Subcutaneous abdominal adipose tissue (tissue), 5 donors: ENCODE results near the gene PTPN3.
A peak's percentile ranks its signal among the peaks of the same experiment; 100 is the strongest.

Source experiments
- H3K27ac ChIP-seq: one replicate; pipeline ENCODE4 v1.7.0; 2013; ENCODE audit warnings: low read depth, mild to moderate bottlenecking, inconsistent platforms, low read length, moderate library complexity
- H3K27me3 ChIP-seq, 5 donors: one replicate each; pipeline ENCODE4 v1.7.0; 2013; ENCODE audit warnings: low read length in 5 of 5, inconsistent platforms in 1 of 5; ENCODE audit not compliant: control insufficient read depth in 5 of 5, insufficient read depth in 4 of 5
- H3K36me3 ChIP-seq, 5 donors: one replicate each; pipeline ENCODE4 v1.7.0; 2013; ENCODE audit warnings: low read length in 5 of 5; ENCODE audit not compliant: control insufficient read depth in 5 of 5, insufficient read depth in 5 of 5
- H3K4me1 ChIP-seq, 5 donors: one replicate each; pipeline ENCODE4 v1.7.0; 2013; ENCODE audit warnings: low read length in 5 of 5, mild to moderate bottlenecking in 3 of 5, moderate library complexity in 1 of 5; ENCODE audit not compliant: control insufficient read depth in 5 of 5, insufficient read depth in 5 of 5
- H3K4me3 ChIP-seq, 5 donors: one replicate each; pipeline ENCODE4 v1.7.0; 2013; ENCODE audit warnings: low read length in 5 of 5, low read depth in 1 of 5
- H3K9ac ChIP-seq, 5 donors: one replicate each; pipeline ENCODE4 v1.7.0; 2013; ENCODE audit warnings: low read length in 5 of 5, mild to moderate bottlenecking in 4 of 5, moderate library complexity in 3 of 5
- H3K9me3 ChIP-seq, 5 donors: one replicate each; pipeline ENCODE4 v1.7.0; 2013; ENCODE audit warnings: low read length in 5 of 5; ENCODE audit not compliant: control insufficient read depth in 5 of 5
- donor health status: healthy.
- donor health status: healthy.
- donor health status: healthy.
- donor health status: healthy.
- donor health status: healthy.

The PTPN3 gene

GRCh38 chr9:109433476-109433875, 64.6 kb downstream of the PTPN3 start:
- H3K36me3 ChIP-seq, result peaks cover 0 to 3% (median 0%) of the 10 kb centered on the region in 5 donors

GRCh38 chr9:109430231-109430630, 67.9 kb downstream of the PTPN3 start:
- H3K9me3 ChIP-seq, result no peaks in the 10 kb centered on the region
- H3K27me3 ChIP-seq, result no peaks in the 10 kb centered on the region
- H3K27ac ChIP-seq, result no peak overlapping the region
- H3K9ac ChIP-seq, result peak overlapping the region in 1 of 5 donors; percentile 22
- H3K36me3 ChIP-seq, result peaks cover 0 to 9% (median 4%) of the 10 kb centered on the region in 5 donors
- peaks cover 0 to 10% (median 10%) of the 10 kb centered on the region in 5 donors for H3K4me1 ChIP-seq
- no peak overlapping the region for H3K4me3 ChIP-seq

More at GRCh38 chr9:109433476-109433875, 64.6 kb downstream of the PTPN3 start:
- Histone ChIP-seq H3K4me1 (peaks cover 2 to 33% (median 27%) of the 10 kb centered on the region in 5 donors), H3K27me3 (no peaks in the 10 kb centered on the region), H3K4me3 (no peak overlapping the region), H3K9me3 (no peaks in the 10 kb centered on the region), H3K27ac (no peak overlapping the region), H3K9ac (no peak overlapping the region)

- Histone ChIP-seq H3K9ac (no peak overlapping the region), H3K36me3 (peaks cover 2 to 12% (median 4%) of the 10 kb centered on the region in 5 donors), H3K4me1 (peaks cover 0 to 10% (median 10%) of the 10 kb centered on the region in 5 donors), H3K27ac (no peak overlapping the region), H3K9me3 (no peaks in the 10 kb centered on the region), H3K27me3 (no peaks in the 10 kb centered on the region), H3K4me3 (no peak overlapping the region)
These were observed 69.3 kb downstream of the PTPN3 start for GRCh38 chr9:109428854-109429253.

- peaks cover 0 to 10% (median 10%) of the 10 kb centered on the region in 5 donors for H3K4me1 ChIP-seq
- H3K4me3 ChIP-seq, result no peak overlapping the region
- no peak overlapping the region for H3K9ac ChIP-seq
- no peaks in the 10 kb centered on the region for H3K27me3 ChIP-seq
- peaks cover 2 to 12% (median 4%) of the 10 kb centered on the region in 5 donors for H3K36me3 ChIP-seq
- no peaks in the 10 kb centered on the region for H3K9me3 ChIP-seq
- no peak overlapping the region for H3K27ac ChIP-seq
These were observed 70.2 kb downstream of the PTPN3 start for GRCh38 chr9:109427886-109428285.

GRCh38 chr9:109426626-109427402, 71.3 kb downstream of the PTPN3 start:
- no peaks in the 10 kb centered on the region for H3K9me3 ChIP-seq
- H3K36me3 ChIP-seq, result peaks cover 2 to 12% (median 4%) of the 10 kb centered on the region in 5 donors
- H3K9ac ChIP-seq, result no peak overlapping the region
- H3K4me1 ChIP-seq, result peaks cover 0 to 12% (median 10%) of the 10 kb centered on the region in 5 donors
- H3K4me3 ChIP-seq, result no peak overlapping the region
- no peak overlapping the region for H3K27ac ChIP-seq
- no peaks in the 10 kb centered on the region for H3K27me3 ChIP-seq

- H3K36me3 ChIP-seq, result peaks cover 0 to 12% (median 4%) of the 10 kb centered on the region in 5 donors
- no peak overlapping the region for H3K27ac ChIP-seq
- H3K4me3 ChIP-seq, result no peak overlapping the region
- peaks cover 0 to 10% (median 0%) of the 10 kb centered on the region in 5 donors for H3K4me1 ChIP-seq
- H3K27me3 ChIP-seq, result no peaks in the 10 kb centered on the region
- no peaks in the 10 kb centered on the region for H3K9me3 ChIP-seq
- H3K9ac ChIP-seq, result no peak overlapping the region
These were observed 73.5 kb downstream of the PTPN3 start for GRCh38 chr9:109424618-109425017.

GRCh38 chr9:109423877-109424276, 74.2 kb downstream of the PTPN3 start:
- Histone ChIP-seq H3K4me3 (no peak overlapping the region), H3K9ac (no peak overlapping the region), H3K9me3 (no peaks in the 10 kb centered on the region), H3K36me3 (peaks cover 0 to 14% (median 10%) of the 10 kb centered on the region in 5 donors), H3K4me1 (peaks cover 0 to 10% (median 0%) of the 10 kb centered on the region in 5 donors), H3K27ac (no peak overlapping the region), H3K27me3 (no peaks in the 10 kb centered on the region)

GRCh38 chr9:109422641-109423040, 75.5 kb downstream of the PTPN3 start:
- H3K27me3 ChIP-seq, result no peaks in the 10 kb centered on the region
- H3K27ac ChIP-seq, result no peak overlapping the region
- peaks cover 0 to 10% (median 0%) of the 10 kb centered on the region in 5 donors for H3K4me1 ChIP-seq
- H3K9ac ChIP-seq, result no peak overlapping the region
- no peaks in the 10 kb centered on the region for H3K9me3 ChIP-seq
- H3K36me3 ChIP-seq, result peaks cover 0 to 24% (median 12%) of the 10 kb centered on the region in 5 donors
- no peak overlapping the region for H3K4me3 ChIP-seq

- no peak overlapping the region for H3K4me3 ChIP-seq
These were observed 76.8 kb downstream of the PTPN3 start for GRCh38 chr9:109421026-109421970.

More at GRCh38 chr9:109421026-109421970, 76.8 kb downstream of the PTPN3 start:
- H3K4me1 ChIP-seq, result peaks cover 0 to 10% (median 0%) of the 10 kb centered on the region in 5 donors
- no peak overlapping the region for H3K27ac ChIP-seq
- H3K9ac ChIP-seq, result no peak overlapping the region
- H3K36me3 ChIP-seq, result peaks cover 0 to 19% (median 9%) of the 10 kb centered on the region in 5 donors
- no peaks in the 10 kb centered on the region for H3K9me3 ChIP-seq
- no peaks in the 10 kb centered on the region for H3K27me3 ChIP-seq
